Measurements from ENCODE around the gene PPFIBP2. TPM values are rescaled to one million over a fixed set of nuclear protein-coding genes. Genes with fewer than 3 reads are reported as not detected.

PPFIBP2 gene
- total and polyA plus RNA-seq, 10 donors, result 17.2 to 75.1 (median 40.4) TPM

DNA sequence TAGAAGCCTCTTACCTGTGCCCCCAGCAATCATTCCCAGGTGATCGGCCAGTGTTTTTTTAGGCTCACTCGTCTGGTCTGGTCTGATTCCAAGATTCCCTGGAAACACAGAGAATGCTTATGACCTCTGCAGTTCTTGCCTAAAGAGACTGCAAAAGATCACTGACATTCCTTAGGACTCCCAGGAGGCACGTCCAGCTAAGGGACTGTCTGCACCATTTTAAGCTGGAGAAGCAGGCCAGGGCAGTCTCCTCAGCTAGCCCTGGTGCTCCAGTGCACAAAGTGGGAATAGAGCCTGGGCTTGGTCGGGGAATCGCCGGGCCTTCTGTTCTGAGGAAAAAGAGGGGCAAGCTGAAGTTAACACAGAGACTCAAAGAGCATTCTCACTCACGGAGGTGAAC, 154.7 kb downstream of the PPFIBP2 start:
- Histone ChIP-seq H3K27ac (no peak overlapping the region), H3K27me3 (replicated peaks in 1 of 7) (peaks cover 2 to 47% (median 22%) of the 10 kb centered on the region in 7 donors), H3K9me3 (no peaks in the 10 kb centered on the region), H3K4me3 (no peak overlapping the region), H3K4me1 (peaks cover 0 to 13% (median 10%) of the 10 kb centered on the region in 6 donors), H3K36me3 (peaks cover 0 to 6% (median 0%) of the 10 kb centered on the region in 6 donors)
- intact Hi-C loops (cut with DNase I; ENCODE audit: low total_unique reads), result no loop called here
- no peak for DNase-seq
- 81 to 89% (median 86%) methylated on average over 7 of the region's 7 CpGs for WGBS, 5 donors
- TF ChIP-seq, protein P1, sequence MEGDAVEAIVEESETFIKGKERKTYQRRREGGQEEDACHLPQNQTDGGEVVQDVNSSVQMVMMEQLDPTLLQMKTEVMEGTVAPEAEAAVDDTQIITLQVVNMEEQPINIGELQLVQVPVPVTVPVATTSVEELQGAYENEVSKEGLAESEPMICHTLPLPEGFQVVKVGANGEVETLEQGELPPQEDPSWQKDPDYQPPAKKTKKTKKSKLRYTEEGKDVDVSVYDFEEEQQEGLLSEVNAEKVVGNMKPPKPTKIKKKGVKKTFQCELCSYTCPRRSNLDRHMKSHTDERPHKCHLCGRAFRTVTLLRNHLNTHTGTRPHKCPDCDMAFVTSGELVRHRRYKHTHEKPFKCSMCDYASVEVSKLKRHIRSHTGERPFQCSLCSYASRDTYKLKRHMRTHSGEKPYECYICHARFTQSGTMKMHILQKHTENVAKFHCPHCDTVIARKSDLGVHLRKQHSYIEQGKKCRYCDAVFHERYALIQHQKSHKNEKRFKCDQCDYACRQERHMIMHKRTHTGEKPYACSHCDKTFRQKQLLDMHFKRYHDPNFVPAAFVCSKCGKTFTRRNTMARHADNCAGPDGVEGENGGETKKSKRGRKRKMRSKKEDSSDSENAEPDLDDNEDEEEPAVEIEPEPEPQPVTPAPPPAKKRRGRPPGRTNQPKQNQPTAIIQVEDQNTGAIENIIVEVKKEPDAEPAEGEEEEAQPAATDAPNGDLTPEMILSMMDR (IDR thresholded peaks at IDR 0.05 in 8 of 11, conservative IDR thresholded peaks at IDR 0.05 in 3 of 11), result no peak
- TF ChIP-seq POLR2AphosphoS5 (IDR thresholded peaks at IDR 0.05), result no peak
- TF ChIP-seq POLR2A (IDR thresholded peaks at IDR 0.05), result no peak

- intact Hi-C loops (cut with DNase I; ENCODE audit: low total_unique reads), result no loop called here
- DNase-seq, result no peak
- peaks cover 0 to 6% (median 0%) of the 10 kb centered on the region in 6 donors for H3K36me3 ChIP-seq
- 63 to 83% (median 76%) methylated on average over 5 of the region's 5 CpGs for WGBS, 5 donors
- TF ChIP-seq POLR2A (IDR thresholded peaks at IDR 0.05) (no peak), POLR2AphosphoS5 (IDR thresholded peaks at IDR 0.05) (no peak)
- TF ChIP-seq, protein P1 (IDR thresholded peaks at IDR 0.05 in 8 of 11, conservative IDR thresholded peaks at IDR 0.05 in 3 of 11), result no peak
- H3K27ac ChIP-seq, result no peak overlapping the region
- H3K27me3 ChIP-seq (replicated peaks in 1 of 7), result peaks cover 2 to 51% (median 26%) of the 10 kb centered on the region in 7 donors
- H3K9me3 ChIP-seq, result no peaks in the 10 kb centered on the region
- peaks cover 0 to 18% (median 14%) of the 10 kb centered on the region in 6 donors for H3K4me1 ChIP-seq
- no peak overlapping the region for H3K4me3 ChIP-seq
Measured at GRCh38 chr11:7668911-7669310, 155.1 kb downstream of the PPFIBP2 start.

DNA sequence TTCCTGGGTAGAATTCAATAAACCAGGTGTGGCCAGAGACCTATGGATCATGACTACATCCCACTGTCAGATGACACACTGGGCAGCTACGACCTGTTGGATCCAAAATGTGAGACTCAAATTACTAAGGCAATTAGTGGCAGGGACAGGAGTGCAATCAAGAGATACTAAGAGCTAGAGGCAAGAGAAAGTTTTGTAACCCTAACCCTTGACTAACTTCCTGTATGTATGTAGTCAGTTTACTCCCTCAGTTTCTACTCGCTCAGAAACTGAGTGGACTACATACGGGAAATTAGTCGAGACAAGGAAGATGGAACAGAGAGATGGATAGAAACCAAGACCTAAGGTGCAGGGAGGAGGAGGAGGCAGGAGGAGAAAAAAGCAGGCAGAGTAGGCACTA, 156.8 kb downstream of the PPFIBP2 start:
- Histone ChIP-seq H3K36me3 (peaks cover 0 to 6% (median 0%) of the 10 kb centered on the region in 6 donors), H3K27me3 (replicated peaks in 1 of 7) (peaks cover 2 to 61% (median 35%) of the 10 kb centered on the region in 7 donors), H3K9me3 (no peaks in the 10 kb centered on the region), H3K4me1 (peaks cover 0 to 23% (median 18%) of the 10 kb centered on the region in 6 donors), H3K4me3 (no peak overlapping the region), H3K27ac (no peak overlapping the region)
- no peak for TF ChIP-seq POLR2AphosphoS5 (IDR thresholded peaks at IDR 0.05)
- TF ChIP-seq, protein P1 (IDR thresholded peaks at IDR 0.05 in 8 of 11, conservative IDR thresholded peaks at IDR 0.05 in 3 of 11), result no peak
- TF ChIP-seq POLR2A (IDR thresholded peaks at IDR 0.05), result no peak
- intact Hi-C loops (cut with DNase I; ENCODE audit: low total_unique reads), result no loop called here
- WGBS, 5 donors, result 48 to 93% (median 59%) methylated on average over 4 of the region's 4 CpGs
- DNase-seq, result no peak

- Histone ChIP-seq H3K36me3 (peaks cover 0 to 4% (median 0%) of the 10 kb centered on the region in 6 donors), H3K4me1 (peaks cover 0 to 23% (median 16%) of the 10 kb centered on the region in 6 donors), H3K27me3 (replicated peaks in 1 of 7) (peaks cover 2 to 63% (median 35%) of the 10 kb centered on the region in 7 donors), H3K27ac (no peak overlapping the region), H3K4me3 (no peak overlapping the region), H3K9me3 (peaks cover 0 to under 1% (median 0%) of the 10 kb centered on the region in 8 donors)
- no peak for DNase-seq
- intact Hi-C loops (cut with DNase I; ENCODE audit: low total_unique reads), result no loop called here
- TF ChIP-seq, protein P1 (IDR thresholded peaks at IDR 0.05 in 8 of 11, conservative IDR thresholded peaks at IDR 0.05 in 3 of 11), result no peak
- TF ChIP-seq POLR2A (IDR thresholded peaks at IDR 0.05) (no peak), POLR2AphosphoS5 (IDR thresholded peaks at IDR 0.05) (no peak)
- WGBS, 5 donors, result 74 to 85% (median 84%) methylated on average over 10 of the region's 10 CpGs
Measured at GRCh38 chr11:7671347-7672215, 157.8 kb downstream of the PPFIBP2 start.
